Smooth muscle cell of bladder (primary cell): ENCODE data around the gene TNIP3. TPM values are rescaled to one million over a fixed set of nuclear protein-coding genes. Genes with fewer than 3 reads are reported as not detected.

Experiments
- total RNA-seq: library from RNA; depleted of rRNA; stranded (reverse); fragments of >200 nt; gene quantifications from 2 replicates; pipeline ENCODE4 v1.2.3, GENCODE V29; 2014

TNIP3 gene, protein sequence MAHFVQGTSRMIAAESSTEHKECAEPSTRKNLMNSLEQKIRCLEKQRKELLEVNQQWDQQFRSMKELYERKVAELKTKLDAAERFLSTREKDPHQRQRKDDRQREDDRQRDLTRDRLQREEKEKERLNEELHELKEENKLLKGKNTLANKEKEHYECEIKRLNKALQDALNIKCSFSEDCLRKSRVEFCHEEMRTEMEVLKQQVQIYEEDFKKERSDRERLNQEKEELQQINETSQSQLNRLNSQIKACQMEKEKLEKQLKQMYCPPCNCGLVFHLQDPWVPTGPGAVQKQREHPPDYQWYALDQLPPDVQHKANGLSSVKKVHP
- total RNA-seq = under 0.01 and 0.28 TPM in 2 replicates

DNA sequence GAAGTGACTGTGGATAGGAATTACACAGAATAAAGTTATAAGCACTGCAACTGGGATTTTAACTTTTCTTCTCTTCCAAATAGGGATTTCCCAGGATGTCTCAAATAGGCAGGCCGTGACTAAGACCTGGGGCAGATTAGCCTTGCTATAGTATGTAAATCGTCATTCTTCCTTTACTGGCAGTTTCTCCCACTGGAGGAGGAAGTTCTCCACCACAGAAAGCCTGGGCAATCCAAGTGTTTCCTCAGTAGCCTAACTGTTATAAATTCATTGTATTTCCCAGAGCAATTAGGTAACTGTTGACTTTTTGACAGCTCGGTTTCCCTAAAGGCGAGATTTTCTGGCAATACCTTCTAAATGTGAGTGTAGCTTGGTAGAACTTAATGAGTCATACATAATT lies at the start of gene TNIP3:
TSS of gene TNIP3 (minus strand) at position 31 of the 400 bp plus-strand sequence. CDS start 196 bp downstream, outside the sequence.

Other genes with a start within 250 kb of the TNIP3 start
- gene PRDM5, start 241.6 kb downstream of the TNIP3 start, total RNA-seq = 17.7 and 19.3 TPM in 2 replicates
- 0.18 TPM in 1 of 2 replicates, not detected in the other for gene NDNF, start 91.8 kb downstream of the TNIP3 start, total RNA-seq
- not detected in 2 replicates for gene QRFPR, start 216.7 kb upstream of the TNIP3 start, total RNA-seq